ENCODE measurements around the gene CSRP3. TPM values are rescaled to one million over a fixed set of nuclear protein-coding genes. Genes with fewer than 3 reads are reported as not detected.

The CSRP3 gene
- polyA plus RNA-seq, 1 donor from 2014 or later: not detected

GRCh38 chr11:19220903-19221724, 19.3 kb upstream of the CSRP3 start:
- Histone ChIP-seq H3K9me3 (ENCODE audit: low read length) (no peaks in the 10 kb centered on the region), H2AFZ (ENCODE audit: low read depth, low read length) (no peak overlapping the region), H3F3A (ENCODE audit: insufficient read depth, low read length, poor library complexity, severe bottlenecking) (no peaks in the 10 kb centered on the region), H3K9me2 (ENCODE audit: insufficient read depth, low read length) (no peaks in the 10 kb centered on the region), H3K4me3 (ENCODE audit: low read length) (no peak overlapping the region), H3K27ac (ENCODE audit: low read length) (no peak overlapping the region), H3K9ac (ENCODE audit: low read length) (no peak overlapping the region), H3K79me2 (replicated peaks; ENCODE audit: insufficient read depth, low read length) (no peaks in the 10 kb centered on the region), H3K27me3 (ENCODE audit: insufficient read depth, low read depth, low read length) (no peaks in the 10 kb centered on the region), H3K4me2 (ENCODE audit: low read length) (no peak overlapping the region), H4K20me1 (ENCODE audit: insufficient read depth) (no peaks in the 10 kb centered on the region), H3K36me3 (ENCODE audit: insufficient read depth, low read length) (no peaks in the 10 kb centered on the region)
- TF ChIP-seq RAD21 (conservative IDR thresholded peaks at IDR 0.05) (no peak), CTCF (IDR thresholded peaks at IDR 0.05; ENCODE audit: poor library complexity, severe bottlenecking) (no peak), POLR2AphosphoS5 (IDR thresholded peaks at IDR 0.05) (no peak), MXI1 (conservative IDR thresholded peaks at IDR 0.05; ENCODE audit: poor library complexity, severe bottlenecking) (no peak), EZH2 (IDR thresholded peaks at IDR 0.05; ENCODE audit: borderline replicate concordance, insufficient read depth, low read length, poor library complexity, severe bottlenecking) (no peak), SMC3 (conservative IDR thresholded peaks at IDR 0.05; ENCODE audit: poor library complexity) (no peak), REST (IDR thresholded peaks at IDR 0.05; ENCODE audit: borderline replicate concordance) (no peak), TAF1 (IDR thresholded peaks at IDR 0.05; ENCODE audit: low read depth) (no peak), EP300 (conservative IDR thresholded peaks at IDR 0.05; ENCODE audit: poor library complexity, severe bottlenecking) (no peak)

- Histone ChIP-seq H2AFZ (ENCODE audit: low read depth, low read length) (no peak overlapping the region), H3K27ac (ENCODE audit: low read length) (no peak overlapping the region), H3K79me2 (replicated peaks; ENCODE audit: insufficient read depth, low read length) (no peaks in the 10 kb centered on the region), H4K20me1 (ENCODE audit: insufficient read depth) (no peaks in the 10 kb centered on the region), H3K9me2 (ENCODE audit: insufficient read depth, low read length) (no peaks in the 10 kb centered on the region), H3K27me3 (ENCODE audit: insufficient read depth, low read depth, low read length) (no peaks in the 10 kb centered on the region), H3K36me3 (ENCODE audit: insufficient read depth, low read length) (no peaks in the 10 kb centered on the region), H3F3A (ENCODE audit: insufficient read depth, low read length, poor library complexity, severe bottlenecking) (no peaks in the 10 kb centered on the region), H3K9me3 (ENCODE audit: low read length) (no peaks in the 10 kb centered on the region), H3K4me3 (ENCODE audit: low read length) (no peak overlapping the region), H3K9ac (ENCODE audit: low read length) (no peak overlapping the region), H3K4me2 (ENCODE audit: low read length) (no peak overlapping the region)
- TF ChIP-seq CTCF (IDR thresholded peaks at IDR 0.05; ENCODE audit: poor library complexity, severe bottlenecking) (no peak), POLR2AphosphoS5 (IDR thresholded peaks at IDR 0.05) (no peak), EZH2 (IDR thresholded peaks at IDR 0.05; ENCODE audit: borderline replicate concordance, insufficient read depth, low read length, poor library complexity, severe bottlenecking) (no peak), TAF1 (IDR thresholded peaks at IDR 0.05; ENCODE audit: low read depth) (no peak), MXI1 (conservative IDR thresholded peaks at IDR 0.05; ENCODE audit: poor library complexity, severe bottlenecking) (no peak), EP300 (conservative IDR thresholded peaks at IDR 0.05; ENCODE audit: poor library complexity, severe bottlenecking) (no peak), RAD21 (conservative IDR thresholded peaks at IDR 0.05) (no peak), REST (IDR thresholded peaks at IDR 0.05; ENCODE audit: borderline replicate concordance) (no peak), SMC3 (conservative IDR thresholded peaks at IDR 0.05; ENCODE audit: poor library complexity) (no peak)
Observed at GRCh38 chr11:19218786-19219460, 17.1 kb upstream of the CSRP3 start.
